AG04449 (cell line): ENCODE data around the gene FNDC11.

Experiments
- CTCF ChIA-PET: fragments of 350-600 bp; formaldehyde crosslinking; extraction: SDS; loops from one replicate; lab custom pipeline; 2021; ENCODE audit warnings: antibody characterized with exemption; lab: Yijun Ruan, JAX
- POLR2A ChIA-PET: fragments of 400-600, 350-600 bp; formaldehyde crosslinking; extraction: SDS; loops from one replicate; lab custom pipeline; 2020; ENCODE audit warnings: antibody characterized with exemption, inconsistent platforms; lab: Yijun Ruan, JAX
- DNase-seq: peaks from one replicate; pipeline ENCODE4 v3.0.0-alpha.2; 2010; ENCODE audit warnings: low read depth, low spot score
- H3K4me3 ChIP-seq: 2 replicates; pipeline ENCODE4 v1.5.1; 2011; ENCODE audit warnings: low read depth, mild to moderate bottlenecking, control low read depth, low read length
- TF ChIP-seq, protein P1 (sequence below): IDR thresholded peaks from one replicate; pipeline ENCODE4 v1.5.1; 2011; ENCODE audit warnings: mild to moderate bottlenecking, moderate library complexity, low read length, control low read depth, inconsistent platforms; ENCODE audit not compliant: insufficient read depth; ENCODE audit errors: missing control alignments

The FNDC11 gene

DNA sequence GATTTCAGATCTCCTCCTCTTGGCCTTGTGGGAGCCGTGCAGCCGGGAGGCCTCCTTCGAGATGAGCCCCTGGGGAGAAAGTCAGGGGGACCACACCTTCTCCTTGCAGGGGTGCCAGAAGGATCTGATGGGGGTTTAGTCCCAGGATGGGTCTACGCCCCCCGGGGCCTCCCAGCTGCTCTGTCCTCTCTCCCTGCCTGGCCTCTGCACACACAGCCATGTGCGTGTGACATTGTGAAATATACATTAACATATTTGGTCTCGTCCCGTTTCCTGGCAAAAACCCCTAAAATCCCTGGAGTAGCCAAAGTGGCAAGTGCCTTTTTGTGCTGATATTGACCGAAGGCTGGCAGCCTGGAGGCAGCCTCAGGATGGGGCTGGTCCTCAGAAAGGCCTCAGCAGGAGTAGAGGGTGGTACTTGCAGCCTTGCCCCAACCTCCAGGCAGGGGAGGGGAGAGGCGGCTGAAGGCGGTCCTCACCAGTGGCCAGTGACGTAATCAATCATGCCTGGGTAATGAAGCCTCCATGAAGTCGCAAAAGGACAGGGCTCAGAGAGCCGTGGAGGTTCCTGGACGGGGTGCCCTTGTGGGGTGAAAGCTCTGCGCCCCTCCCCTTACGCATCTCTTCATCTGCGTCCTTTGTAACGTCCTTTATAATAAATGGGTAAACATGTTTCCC, 25.2 kb downstream of the FNDC11 start:
- H3K4me3 ChIP-seq = no peak overlapping the region
- CTCF ChIA-PET = interaction anchor here (1.4 kb wide), 1 partner anchor 79 kb away, joined by 3 read pairs; the partner anchor contains the start of gene RTEL1
- TF ChIP-seq, protein P1, sequence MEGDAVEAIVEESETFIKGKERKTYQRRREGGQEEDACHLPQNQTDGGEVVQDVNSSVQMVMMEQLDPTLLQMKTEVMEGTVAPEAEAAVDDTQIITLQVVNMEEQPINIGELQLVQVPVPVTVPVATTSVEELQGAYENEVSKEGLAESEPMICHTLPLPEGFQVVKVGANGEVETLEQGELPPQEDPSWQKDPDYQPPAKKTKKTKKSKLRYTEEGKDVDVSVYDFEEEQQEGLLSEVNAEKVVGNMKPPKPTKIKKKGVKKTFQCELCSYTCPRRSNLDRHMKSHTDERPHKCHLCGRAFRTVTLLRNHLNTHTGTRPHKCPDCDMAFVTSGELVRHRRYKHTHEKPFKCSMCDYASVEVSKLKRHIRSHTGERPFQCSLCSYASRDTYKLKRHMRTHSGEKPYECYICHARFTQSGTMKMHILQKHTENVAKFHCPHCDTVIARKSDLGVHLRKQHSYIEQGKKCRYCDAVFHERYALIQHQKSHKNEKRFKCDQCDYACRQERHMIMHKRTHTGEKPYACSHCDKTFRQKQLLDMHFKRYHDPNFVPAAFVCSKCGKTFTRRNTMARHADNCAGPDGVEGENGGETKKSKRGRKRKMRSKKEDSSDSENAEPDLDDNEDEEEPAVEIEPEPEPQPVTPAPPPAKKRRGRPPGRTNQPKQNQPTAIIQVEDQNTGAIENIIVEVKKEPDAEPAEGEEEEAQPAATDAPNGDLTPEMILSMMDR = no peak
- DNase-seq = no peak
- POLR2A ChIA-PET = no interaction called here

DNA sequence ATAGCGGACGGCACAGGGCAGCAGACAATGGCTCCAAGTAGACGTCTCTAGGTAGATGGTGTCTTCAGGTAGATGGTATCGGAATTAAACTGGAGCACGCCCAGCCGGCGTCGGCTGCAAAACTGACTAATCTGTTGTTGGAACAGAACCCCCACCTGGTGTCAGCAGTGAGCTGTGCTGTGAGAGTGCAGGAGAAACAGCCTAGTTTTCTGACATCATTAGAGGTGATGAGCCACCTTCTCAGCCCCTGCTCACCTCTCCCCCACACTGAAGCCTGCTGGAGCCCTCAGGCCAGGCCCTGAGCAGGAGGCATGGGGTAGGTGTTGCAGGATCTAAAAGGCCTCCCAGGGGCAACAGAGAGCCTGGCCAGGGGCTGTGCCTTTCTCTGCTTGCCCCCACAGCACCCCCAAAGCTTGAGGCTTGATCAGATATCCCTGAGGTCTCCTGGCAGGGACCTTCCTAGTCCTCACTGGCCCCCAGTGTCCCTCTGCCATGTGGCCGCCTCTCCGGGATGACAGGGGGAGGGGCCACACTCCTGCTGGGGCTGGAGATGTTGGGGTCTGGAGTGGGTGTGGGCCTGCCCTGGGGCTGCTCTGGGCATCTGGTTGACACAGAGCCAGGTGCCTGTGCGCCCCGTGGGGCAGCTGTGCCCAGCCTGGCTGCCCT, 27.0 kb downstream of the FNDC11 start:
- ChIA-PET POLR2A (no interaction called here), CTCF (interaction anchor here (0.8 to 0.9 kb wide), 2 partner anchors 43 to 101 kb away, joined by 3 read pairs; no protein-coding TSS in a partner anchor)
- DNase-seq = no peak
- TF ChIP-seq, protein P1 = peak; percentile 51
- H3K4me3 ChIP-seq = no peak overlapping the region

DNA sequence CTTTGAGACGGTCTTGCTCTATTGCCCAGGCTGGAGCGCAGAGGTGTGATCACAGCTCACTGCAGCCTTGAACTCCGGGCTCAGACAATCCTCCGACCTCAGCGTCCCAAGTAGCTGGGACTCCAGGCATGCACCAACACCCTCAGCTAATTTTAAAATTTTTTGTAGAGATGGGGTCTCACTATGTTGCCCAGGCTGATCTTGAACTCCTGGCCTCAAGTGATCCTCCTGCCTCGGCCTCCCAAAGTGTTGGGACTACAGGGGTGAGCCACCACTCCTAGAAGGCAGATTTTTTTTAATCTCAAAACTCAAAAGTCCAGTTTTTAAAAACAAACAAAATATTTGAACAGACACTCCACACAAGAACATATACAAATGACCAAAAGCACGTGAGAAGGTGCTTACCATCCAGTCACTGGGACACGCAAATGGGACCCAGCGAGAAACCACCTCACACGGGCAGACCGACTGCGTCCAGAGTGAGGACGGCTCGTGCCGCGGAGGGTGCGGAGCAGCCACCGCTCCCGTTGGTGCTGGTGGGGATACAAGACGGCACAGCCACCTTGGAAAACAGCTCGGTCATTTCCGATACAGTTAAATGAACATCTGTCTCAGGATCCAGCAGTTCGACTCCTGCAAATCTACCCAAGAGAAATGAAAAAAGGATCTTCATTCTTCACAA, 28.6 kb downstream of the FNDC11 start:
- DNase-seq = no peak
- ChIA-PET CTCF (interaction anchor here (0.7 to 0.8 kb wide), 2 partner anchors 391 to 398 kb away, joined by 3 to 5 read pairs; partner anchors contain the start of gene PRPF6), POLR2A (no interaction called here)
- H3K4me3 ChIP-seq = no peak overlapping the region
- TF ChIP-seq, protein P1 = no peak

DNA sequence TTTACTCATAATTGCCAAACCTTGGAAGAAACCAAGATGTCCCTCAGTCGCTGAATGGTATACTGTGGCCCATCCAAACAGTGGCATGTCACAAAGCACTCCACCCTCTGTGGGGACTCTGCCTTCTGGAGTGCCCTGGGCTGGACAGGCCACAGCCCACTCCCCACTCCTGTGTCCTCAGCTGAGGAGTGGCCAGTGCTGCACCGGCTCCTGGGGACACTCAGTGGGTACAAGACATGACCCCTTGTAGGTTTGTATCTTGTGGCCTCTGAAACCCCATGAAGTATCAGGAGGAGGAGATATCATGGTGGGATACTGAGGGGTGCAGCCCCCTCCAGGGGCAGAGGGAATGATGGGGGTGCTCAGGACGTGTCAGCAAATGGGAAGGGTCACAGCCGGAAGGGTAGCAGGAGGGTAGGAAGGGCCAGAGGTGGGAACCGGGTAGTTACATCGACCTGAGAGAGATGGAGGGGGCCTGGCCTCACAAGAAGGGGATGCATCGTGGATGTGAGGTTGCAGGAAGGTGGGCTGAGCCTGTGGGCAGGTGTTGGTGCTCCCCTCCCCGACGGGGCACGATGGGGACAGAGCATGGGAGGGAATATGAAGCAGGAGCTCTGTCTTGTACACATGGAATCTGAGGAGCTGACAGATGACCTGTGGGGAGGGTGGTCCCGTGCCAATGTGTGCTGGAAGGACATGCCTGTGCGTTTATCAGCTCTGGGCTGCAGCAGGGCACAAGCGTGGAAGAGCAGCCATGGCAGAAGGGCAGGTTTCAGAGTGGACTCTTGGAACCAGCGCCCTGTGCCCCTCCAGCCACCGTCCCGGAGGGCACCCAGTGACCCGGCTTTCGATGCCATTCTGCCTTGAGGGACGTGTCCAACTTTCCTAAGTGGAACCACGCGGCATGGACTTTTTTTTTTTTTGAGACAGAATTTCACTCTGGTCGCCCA, 31.9 kb downstream of the FNDC11 start:
- CTCF ChIA-PET = interaction anchor here (0.7 to 1.4 kb wide), 2 partner anchors 12 to 18 kb away, joined by 3 to 4 read pairs; partner anchors contain the start of gene HELZ2
- POLR2A ChIA-PET = no interaction called here
- TF ChIP-seq, protein P1 = no peak
- DNase-seq = no peak
- H3K4me3 ChIP-seq = no peak overlapping the region

DNA sequence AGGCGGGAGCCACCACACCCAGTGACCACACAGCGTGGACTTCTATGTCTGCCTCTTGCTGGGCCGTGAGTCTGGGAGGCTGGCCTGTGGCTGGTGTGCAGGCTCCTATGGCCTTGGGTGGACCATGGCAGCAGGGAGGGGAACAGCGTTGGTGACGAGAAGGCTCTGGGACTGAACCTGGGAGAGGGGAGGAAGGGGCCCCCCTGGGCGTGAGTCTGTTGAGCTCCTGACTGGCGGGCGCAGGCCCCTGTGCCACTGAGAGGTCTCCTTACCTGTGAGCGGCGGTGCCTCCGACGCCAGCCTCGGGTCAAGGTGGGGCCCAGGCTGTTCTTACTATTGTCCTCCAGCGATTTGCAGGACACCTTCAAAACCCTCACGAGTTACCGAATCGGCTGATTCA, 32.8 kb downstream of the FNDC11 start:
- ChIA-PET CTCF (interaction anchor here (0.7 kb wide), 1 partner anchor 19 kb away, joined by 3 read pairs; no protein-coding TSS in a partner anchor), POLR2A (no interaction called here)
- DNase-seq = no peak

More for the DNA sequence above, 32.8 kb downstream of the FNDC11 start:
- no peak overlapping the region for H3K4me3 ChIP-seq
- TF ChIP-seq, protein P1 = no peak
